ENCODE results near the gene PC. TPM values are rescaled to one million over a fixed set of nuclear protein-coding genes. Genes with fewer than 3 reads are reported as not detected.

Gene PC
- total and polyA plus RNA-seq, 9 of the 15 experiments (the other 6 are each of a cell fraction or from before 2014, with no cell fraction given), result 0.94 to 38.0 (median 8.7) TPM

DNA sequence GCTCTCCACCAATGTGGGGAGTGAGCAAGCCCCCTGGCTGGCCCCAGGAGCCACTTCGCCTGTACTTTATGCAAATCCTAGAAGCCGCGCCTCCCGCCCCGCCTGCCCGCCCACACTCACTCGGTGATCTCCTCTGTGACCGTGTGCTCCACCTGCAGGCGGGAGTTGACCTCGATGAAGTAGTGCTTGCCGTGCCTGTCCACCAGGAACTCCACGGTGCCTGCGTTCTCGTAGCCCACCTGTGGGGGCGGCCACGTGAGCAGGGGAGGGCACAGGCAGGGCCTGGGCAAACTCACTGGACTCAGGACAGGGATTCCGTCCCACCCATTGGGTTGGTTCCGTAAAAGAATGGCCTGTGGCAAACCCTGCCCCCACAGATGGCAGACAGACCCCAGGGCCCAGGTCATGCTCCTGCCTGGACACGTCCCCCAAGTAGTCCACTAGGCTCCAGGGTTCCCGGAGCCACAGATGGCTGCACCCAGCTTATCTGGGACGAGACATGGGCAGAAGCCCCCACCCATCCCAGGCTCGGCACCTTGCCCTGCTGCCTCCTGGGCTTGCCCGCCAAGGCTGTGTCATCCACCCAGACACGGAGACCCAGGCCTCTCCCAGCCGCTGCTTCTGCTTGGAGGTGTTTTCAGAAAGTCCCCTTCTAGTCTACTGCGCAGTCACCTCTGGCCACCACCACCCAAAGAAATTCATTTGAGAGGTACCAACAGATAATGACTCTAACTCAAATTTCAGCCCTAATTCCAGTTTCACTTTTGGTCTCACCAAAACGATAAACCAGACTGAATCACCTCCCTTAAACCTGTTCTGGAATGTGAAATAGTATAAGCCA is 89.2 kb downstream of the PC start (continued):
- TF ChIP-seq ZNF785 (CRISPR knock-in tag; IDR thresholded peaks at IDR 0.05) (no peak), ATF7 (IDR thresholded peaks at IDR 0.05) (peak; percentile 33; the same call in 1 of the 2 replicates), ZNF780A (CRISPR knock-in tag; IDR thresholded peaks at IDR 0.05) (no peak), ZNF174 (CRISPR knock-in tag; IDR thresholded peaks at IDR 0.05) (no peak), NFRKB (IDR thresholded peaks at IDR 0.05; ENCODE audit: low read depth) (no peak), ZFP36 (IDR thresholded peaks at IDR 0.05; ENCODE audit: low read depth, low read length, partially characterized antibody) (peak; percentile 3), CBFA2T2 (conservative IDR thresholded peaks at IDR 0.05) (no peak), CXXC5 (CRISPR knock-in tag; IDR thresholded peaks at IDR 0.05) (peak; percentile 57), JUN (IDR thresholded peaks at IDR 0.05; ENCODE audit: borderline replicate concordance, low read depth, low read length) (0 out of 2 replicates have a peak, but pooled peaks have one; percentile 20), JUN (CRISPR knock-in tag; IDR thresholded peaks at IDR 0.05; ENCODE audit: borderline replicate concordance) (no peak), ZNF121 (CRISPR knock-in tag; conservative IDR thresholded peaks at IDR 0.05) (no peak), ZNF584 (CRISPR knock-in tag; IDR thresholded peaks at IDR 0.05; ENCODE audit: low read depth) (no peak), PHF20 (IDR thresholded peaks at IDR 0.05; ENCODE audit: partially characterized antibody) (peak; percentile 10)
- TF ChIP-seq, protein P1, sequence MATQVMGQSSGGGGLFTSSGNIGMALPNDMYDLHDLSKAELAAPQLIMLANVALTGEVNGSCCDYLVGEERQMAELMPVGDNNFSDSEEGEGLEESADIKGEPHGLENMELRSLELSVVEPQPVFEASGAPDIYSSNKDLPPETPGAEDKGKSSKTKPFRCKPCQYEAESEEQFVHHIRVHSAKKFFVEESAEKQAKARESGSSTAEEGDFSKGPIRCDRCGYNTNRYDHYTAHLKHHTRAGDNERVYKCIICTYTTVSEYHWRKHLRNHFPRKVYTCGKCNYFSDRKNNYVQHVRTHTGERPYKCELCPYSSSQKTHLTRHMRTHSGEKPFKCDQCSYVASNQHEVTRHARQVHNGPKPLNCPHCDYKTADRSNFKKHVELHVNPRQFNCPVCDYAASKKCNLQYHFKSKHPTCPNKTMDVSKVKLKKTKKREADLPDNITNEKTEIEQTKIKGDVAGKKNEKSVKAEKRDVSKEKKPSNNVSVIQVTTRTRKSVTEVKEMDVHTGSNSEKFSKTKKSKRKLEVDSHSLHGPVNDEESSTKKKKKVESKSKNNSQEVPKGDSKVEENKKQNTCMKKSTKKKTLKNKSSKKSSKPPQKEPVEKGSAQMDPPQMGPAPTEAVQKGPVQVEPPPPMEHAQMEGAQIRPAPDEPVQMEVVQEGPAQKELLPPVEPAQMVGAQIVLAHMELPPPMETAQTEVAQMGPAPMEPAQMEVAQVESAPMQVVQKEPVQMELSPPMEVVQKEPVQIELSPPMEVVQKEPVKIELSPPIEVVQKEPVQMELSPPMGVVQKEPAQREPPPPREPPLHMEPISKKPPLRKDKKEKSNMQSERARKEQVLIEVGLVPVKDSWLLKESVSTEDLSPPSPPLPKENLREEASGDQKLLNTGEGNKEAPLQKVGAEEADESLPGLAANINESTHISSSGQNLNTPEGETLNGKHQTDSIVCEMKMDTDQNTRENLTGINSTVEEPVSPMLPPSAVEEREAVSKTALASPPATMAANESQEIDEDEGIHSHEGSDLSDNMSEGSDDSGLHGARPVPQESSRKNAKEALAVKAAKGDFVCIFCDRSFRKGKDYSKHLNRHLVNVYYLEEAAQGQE (IDR thresholded peaks at IDR 0.05; ENCODE audit: borderline replicate concordance), result peak; percentile 39; the same call in 1 of the 2 replicates
- TF ChIP-seq, protein P1 (CRISPR knock-in tag; IDR thresholded peaks at IDR 0.05; ENCODE audit: low read depth), result no peak
- TF ChIP-seq, protein P2, sequence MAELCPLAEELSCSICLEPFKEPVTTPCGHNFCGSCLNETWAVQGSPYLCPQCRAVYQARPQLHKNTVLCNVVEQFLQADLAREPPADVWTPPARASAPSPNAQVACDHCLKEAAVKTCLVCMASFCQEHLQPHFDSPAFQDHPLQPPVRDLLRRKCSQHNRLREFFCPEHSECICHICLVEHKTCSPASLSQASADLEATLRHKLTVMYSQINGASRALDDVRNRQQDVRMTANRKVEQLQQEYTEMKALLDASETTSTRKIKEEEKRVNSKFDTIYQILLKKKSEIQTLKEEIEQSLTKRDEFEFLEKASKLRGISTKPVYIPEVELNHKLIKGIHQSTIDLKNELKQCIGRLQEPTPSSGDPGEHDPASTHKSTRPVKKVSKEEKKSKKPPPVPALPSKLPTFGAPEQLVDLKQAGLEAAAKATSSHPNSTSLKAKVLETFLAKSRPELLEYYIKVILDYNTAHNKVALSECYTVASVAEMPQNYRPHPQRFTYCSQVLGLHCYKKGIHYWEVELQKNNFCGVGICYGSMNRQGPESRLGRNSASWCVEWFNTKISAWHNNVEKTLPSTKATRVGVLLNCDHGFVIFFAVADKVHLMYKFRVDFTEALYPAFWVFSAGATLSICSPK (IDR thresholded peaks at IDR 0.05; ENCODE audit: borderline replicate concordance), result no peak
- TF ChIP-seq, protein P3, sequence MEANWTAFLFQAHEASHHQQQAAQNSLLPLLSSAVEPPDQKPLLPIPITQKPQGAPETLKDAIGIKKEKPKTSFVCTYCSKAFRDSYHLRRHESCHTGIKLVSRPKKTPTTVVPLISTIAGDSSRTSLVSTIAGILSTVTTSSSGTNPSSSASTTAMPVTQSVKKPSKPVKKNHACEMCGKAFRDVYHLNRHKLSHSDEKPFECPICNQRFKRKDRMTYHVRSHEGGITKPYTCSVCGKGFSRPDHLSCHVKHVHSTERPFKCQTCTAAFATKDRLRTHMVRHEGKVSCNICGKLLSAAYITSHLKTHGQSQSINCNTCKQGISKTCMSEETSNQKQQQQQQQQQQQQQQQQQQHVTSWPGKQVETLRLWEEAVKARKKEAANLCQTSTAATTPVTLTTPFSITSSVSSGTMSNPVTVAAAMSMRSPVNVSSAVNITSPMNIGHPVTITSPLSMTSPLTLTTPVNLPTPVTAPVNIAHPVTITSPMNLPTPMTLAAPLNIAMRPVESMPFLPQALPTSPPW (CRISPR knock-in tag; IDR thresholded peaks at IDR 0.05), result peak; percentile 73
